ENCODE measurements around the gene PAK4.
"Not testable (repeated sequence)": the region's sequence is repeated elsewhere in the genome, so short reads cannot be mapped to it uniquely, and the experiment has no call there.

PAK4 gene

DNA sequence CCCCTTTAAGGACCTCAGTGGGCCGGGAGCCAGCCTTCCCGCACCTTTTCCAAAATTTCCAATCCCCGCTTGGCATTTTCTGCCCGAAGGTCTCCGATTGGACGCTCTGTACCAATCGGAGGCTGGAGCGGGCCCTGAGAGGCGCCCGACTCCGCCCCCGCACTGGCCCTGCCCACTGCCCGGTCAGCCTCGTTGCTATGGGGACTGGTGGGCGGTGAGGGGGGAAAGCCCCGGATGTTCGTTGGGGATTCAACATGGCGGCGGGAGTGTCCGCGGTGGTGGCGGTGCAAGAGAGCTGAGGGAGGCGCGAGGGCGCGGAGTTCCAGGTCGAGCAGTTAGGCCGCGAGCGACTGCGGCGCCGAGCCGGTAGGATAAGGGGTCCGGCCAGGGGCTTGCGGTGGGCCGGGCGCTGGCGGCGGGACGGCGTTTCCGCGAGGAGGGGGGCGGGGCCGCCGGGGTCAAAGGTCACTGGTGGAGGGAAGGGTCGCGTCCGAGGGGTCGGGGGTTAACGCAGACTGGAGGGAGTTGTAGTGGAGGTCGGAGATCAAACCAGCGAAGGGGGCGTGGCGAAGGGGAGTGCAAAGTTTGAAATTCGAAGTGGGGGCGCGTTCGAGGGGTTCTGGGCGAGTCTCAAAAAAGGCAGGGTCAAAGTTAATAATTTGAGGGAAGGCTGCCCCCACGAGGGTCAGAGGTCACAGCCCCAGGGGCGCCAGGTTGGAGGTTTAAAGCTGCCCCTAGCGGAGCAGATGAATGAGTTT is at the start of gene PAK4:
Gene PAK4 (plus strand): TSS at position 233 of the 758 bp plus-strand sequence. CDS start 43,768 bp downstream, outside the sequence.
- DNase-seq: peak; percentile 98

DNA sequence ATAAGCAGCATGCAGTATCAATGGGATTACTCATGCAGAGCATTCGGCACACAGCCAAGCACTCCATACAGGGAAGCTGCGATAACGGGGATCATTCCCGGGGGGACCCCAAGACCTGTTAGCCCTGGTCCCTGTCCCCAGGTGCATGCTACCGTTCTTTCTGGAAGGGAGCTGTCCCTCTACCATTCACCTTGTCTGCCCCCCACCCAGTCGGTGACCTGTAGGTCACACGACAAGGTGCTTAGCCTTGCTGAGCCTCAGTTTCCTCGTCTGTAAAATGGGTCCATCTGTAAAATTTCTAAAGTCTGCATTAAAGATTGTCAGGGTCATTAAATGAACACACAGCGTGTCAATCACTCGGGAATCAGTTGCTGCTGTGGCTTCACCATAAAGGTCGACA is 48.3 kb upstream of the PAK4 start:
- DNase-seq: no peak

DNA sequence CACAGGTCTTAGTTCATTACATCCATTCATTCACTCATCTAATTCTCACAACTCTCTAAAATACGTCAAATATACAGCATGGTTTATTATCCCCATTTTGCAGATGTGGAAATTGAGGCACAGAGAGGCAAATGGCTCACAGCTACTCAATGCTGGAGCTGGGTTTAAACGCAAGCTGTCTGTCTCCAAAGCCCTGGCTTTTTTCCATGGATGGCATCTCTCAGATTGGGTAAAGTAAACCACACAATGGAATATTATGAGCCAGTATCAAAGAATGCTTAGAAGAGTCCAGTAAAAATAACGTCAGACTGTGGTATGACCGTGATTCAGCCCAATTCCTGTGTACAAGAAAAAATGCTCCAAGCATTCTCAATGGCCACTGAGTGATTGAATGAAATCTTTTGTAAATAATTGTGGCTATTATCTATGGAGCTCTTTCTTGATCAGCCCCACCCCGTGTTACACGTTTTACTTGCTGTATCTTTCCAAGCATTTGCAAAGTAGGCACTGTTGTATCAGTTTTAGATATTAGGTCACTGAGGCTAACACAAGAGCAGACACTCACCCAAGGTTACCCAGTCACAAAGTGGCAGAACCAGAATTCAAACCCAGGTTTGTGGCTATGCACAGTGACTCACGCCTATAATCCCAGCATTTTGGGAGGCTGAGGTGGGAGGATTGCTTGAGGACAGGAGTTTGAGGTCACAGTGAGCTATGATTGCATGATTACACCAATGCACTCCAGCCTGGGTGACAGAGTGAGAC is 47.0 kb upstream of the PAK4 start:
- peak; percentile 93 for DNase-seq

DNA sequence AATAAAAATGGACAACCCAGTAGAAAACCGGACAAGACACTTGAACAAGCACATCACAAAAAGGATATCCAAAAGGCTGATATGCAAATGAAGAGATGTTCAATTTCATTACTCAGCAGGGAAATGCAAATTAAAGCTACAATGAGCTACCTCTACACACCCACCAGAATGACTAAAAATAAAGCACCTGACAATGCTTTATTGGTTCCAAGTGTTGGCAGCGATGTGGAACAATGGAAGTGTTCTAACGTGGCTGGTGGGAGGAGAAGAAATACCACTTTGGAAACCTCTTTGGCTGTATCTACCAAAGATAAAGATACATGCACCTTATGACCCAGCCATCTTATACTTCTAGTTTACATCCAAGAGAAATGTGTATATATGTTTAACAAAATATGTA is 45.2 kb upstream of the PAK4 start:
- DNase-seq: no peak

DNA sequence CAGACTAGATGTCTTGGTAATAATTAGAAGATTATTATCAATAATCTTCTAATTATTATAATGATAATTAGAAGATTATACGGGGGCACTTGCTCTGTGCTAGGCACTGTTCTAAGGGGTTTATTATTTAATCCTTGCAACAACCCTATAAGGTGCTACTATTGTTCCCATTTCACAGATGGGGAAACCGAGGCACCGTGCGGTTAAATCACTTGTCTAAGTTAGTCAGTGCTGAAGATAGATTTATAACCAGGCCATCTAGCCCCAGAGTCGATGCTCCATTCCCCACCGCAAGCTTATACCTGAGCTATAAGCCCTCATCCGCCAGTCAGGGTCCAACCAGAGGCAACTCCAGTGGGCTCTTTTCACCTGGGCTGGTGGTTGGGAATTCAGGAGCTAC is 43.4 kb upstream of the PAK4 start:
- DNase-seq: no peak

DNA sequence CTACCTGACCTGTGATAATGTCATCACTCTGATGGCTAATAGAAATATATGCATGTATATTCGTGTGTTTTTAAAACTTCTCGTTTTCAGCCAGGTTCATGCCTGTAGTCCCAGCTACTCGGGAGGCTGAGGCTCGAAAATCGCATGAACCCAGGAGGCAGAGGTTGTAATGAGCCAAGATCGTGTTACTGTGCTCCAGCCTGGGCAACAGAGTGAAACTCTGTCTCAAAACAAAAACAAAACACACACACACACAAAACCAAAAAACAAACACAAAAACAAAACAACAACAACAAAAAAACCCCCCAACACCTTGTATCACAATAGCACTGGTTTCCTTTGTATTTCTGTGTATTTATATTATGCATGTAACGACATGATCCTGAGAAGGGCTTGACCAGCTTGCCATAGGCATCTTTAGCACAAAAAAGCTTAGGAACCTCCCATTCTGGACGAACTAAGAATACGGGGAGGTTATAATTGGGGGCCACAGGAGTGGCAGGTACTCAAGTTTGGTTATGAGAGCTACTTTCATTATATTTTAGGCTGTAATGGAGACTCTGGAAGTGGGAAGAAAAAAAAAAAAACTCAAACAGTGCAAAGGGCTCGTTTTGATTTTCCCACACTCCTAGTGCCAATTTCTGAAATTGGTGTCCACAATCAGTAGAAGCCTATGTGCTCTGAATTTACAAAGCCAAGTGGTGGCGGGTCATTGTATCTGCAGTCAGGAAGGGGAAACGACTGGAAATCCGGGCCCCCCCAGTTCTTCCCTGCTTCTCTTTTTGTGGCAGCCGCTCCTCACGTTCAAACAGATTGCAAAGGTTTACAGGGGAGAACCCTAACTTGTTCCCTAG is 42.6 kb upstream of the PAK4 start:
- no peak for DNase-seq

DNA sequence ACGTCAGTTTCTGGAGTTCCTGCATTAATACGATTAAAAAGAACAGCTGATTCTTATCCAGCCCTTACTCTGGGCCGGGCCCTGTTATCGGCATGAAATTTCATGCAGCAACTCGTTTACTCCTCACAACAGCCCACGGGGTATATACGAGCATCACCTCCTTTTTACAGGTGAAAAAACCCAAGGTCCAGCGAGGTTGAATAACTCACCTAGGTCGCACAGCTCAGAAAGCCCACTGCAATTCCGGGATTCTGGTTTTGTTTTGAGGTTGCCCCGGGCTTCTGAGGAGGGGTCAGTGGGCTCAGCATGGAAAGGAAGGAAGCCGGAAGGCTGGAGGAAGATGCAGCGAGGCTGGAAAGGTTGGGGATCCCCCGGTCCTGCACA is 42.0 kb upstream of the PAK4 start:
- no peak for DNase-seq

DNA sequence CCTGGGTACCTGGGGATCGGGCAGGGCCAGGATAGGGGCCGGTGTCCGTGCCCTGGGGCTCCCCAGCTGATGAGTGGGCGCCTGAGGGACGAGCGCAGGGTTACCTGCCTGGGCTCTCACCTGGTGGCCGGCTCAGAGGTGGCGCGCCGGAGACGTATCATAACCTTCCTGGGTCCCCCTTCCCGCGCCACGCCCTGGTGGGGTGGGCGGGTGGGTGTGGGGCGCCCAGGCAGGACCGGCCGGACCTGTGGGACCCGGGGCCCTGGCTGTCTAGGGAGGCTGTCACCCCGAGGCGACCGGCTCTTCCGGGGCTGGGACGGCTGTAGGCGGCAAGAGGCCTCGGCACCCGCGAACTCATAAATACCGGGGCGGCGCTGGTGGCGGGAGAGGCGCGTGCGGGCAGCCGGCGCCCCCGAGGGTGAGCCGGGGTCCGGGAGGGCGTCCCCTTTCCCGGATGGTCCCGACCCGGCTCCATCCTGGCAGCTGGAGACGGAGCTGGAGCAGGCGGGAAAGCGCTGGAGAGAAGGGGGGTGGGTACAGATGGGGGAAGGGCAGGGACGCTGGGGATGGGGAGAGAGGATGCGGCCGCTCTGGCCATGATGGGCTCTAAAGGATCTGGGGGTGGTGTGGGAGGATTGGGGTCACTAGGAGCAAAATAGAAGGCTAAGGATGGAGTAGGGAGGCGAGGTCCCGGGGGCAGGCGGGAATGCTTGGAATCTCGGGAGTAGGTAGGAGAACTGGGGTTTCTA is 41.4 kb upstream of the PAK4 start, which contains the start of gene ACP7:
Gene ACP7 (plus strand): TSS at position 386 of the 749 bp plus-strand sequence. CDS start 902 bp downstream, outside the sequence.
- no peak for DNase-seq

DNA sequence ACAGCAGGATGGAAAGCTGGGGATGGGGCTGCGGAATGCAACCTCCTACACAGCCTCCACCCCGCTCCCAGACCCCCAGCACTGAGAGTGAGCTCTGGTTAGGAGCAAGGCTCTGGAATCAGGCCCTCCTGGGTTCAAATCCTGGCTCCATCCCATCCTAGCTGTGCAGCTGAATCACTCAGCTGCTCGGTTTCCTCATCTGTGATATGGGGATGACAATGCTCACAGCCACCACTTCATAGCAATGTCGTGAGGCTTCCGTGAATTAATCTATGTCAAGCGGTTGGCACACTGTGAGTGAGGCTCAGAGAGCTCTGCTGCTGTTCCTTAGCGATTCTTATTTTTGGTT is 40.9 kb upstream of the PAK4 start:
- no peak for DNase-seq

DNA sequence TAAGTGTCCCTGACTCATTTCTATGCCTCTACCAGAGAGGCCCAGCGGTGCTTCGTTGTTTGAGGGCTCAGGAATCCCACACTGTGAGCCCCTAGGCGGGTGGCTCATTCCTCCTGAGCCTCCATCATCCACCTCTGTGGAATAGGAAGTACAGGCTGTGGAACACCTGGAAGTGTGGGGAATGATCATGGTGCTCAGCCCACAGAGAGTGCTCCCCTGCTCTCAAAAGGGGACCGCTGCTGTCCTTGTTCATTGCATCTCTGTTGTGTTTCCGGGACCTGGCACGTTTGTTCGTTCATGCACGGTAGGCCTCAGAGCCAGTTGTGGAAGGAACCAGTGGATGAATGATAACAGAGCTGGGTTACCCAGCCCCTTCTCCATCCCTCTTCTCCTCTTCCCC is 40.2 kb upstream of the PAK4 start:
- no peak for DNase-seq

DNA sequence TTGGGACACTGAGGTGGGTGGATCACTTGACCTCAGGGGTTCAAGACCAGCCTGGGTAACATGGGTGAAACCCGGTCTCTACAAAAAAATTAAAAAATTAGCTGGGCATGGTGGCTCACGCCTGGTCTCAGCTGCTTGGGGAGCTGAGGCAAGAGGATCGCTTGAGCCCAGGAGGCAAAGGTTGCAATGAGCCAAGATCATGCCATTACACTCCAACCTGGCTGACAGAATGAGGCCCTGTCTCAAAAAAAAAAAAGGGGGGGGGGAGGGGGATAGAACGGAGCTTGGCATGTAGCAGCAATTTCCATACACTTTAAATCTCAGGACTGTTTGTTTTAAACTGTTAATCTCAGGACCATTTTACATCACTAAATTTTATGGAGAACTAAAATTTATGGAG is 39.2 kb upstream of the PAK4 start:
- DNase-seq: no peak

DNA sequence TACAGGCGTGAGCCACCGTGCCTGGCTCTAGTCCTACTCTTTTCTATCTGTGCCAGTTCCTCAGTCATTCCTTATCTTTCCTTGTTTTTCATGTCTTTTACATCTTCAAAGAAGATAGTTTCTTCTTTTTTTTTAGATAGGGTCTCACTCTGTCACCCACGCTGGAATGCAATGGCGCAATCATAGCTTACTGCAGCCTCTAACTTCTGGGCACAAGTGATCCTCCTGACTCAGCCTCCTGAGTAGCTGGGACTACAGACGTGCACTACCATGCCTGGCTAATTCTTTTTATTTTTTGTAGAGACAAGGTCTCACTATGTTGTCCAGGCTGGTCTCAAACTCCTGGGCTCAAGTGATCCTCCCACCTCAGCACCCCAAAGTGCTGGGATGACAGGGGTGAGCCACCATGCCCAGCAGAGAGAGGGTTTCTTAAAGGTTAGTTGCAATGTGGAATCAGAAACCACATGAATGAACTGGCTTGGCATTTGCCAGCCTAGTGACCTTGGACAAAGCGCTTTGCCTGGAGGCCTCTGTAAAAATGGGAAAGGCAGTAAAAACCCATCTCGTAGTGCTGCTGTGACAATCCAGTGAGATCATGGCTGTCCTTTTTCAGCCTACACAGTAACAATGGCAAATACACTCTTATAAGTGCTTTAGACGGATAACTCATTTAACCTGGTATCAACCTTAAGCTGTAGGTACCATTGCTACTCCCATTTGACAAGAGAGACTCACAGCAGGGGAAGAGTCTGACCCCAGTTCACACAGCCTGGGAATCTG is 37.5 kb upstream of the PAK4 start:
- DNase-seq: no peak

DNA sequence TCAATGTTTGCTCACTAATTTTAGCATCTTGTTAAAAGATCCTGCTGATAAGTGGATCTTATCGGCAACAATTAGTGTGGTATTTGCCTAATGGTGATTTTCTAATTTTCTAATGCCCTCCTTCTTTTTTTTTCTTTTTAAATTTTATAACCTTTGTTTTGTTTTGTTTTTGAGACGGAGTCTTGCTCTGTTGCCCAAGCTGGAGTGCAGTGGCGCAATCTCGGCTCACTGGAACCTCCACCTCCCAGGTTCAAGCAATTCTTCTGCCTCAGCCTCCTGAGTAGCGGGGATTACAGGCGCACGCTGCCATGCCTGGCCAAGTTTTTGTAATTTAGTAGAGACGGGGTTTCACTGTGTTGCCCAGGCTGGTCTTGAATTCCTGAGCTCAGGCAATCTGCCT is 35.6 kb upstream of the PAK4 start:
- DNase-seq: not testable (repeated sequence)

DNA sequence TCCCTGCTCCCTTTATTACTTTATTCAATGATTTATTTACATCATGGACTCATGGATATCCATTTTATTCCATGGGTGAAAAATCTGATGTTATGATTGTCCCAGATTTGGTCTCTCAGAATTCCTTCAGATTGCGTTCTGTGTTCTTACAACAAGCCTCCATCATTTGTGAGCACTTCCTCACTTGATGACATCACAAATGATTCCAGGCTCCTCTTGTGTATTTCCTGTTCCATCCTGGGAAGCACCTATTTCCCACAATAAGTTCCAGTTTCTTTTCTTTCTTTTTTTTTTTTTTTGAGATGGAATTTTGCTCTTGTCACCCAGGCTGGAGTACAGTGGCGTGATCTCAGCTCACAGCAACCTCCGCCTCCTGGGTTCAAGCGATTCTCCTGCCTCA is 34.7 kb upstream of the PAK4 start:
- DNase-seq: no peak

DNA sequence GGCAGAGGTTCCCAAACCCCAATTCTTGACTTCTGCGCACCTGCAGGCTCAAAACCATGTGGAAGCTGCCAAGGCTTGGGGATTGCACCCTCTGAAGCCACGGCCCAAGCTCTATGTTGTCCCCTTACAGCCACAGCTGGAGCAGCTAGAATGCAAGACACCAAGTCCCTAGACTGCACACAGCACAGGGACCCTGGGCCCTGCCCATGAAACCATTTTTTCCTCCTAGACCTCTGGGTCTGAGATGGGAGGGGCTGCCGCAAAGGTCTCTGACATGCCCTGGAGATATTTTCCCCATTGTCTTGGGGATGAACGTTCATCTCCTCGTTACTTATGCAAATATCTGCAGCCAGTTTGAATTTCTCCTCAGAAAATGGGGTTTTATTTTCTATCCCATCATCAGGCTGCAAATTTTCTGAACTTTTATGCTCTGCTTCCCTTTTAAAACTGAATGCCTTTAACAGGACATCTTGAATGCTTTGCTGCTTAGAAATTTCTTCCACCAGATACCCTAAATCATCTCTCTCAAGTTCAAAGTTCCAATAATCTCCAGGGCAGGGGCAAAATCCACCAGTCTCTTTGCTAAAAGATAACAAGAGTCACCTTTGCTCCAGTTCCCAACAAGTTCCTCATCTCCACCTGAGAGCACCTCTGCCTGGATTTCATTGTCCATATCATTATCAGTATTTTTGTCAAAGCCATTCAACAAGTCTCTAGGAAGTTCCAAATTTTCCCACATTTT is 29.6 kb upstream of the PAK4 start:
- not testable (repeated sequence) for DNase-seq

DNA sequence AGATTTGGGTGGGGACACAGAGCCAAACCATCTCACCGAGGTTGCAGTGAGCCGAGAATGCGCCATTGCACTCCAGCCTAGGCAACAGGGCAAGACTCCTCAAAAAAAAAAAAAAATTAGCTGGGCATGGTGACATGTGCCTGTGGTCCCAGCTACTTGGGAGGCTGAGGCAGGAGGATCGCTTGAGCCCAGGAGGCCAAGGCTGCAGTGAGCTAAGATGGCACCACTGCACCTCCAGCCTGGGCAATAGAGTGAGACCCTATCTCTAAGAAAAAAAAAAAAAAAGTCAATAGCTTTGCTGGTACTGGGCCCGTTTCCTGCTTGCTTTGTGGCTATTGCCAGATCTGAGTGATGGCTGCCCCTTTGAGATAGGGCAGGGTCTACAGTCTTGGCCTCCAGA is 28.3 kb upstream of the PAK4 start:
- DNase-seq: no peak

DNA sequence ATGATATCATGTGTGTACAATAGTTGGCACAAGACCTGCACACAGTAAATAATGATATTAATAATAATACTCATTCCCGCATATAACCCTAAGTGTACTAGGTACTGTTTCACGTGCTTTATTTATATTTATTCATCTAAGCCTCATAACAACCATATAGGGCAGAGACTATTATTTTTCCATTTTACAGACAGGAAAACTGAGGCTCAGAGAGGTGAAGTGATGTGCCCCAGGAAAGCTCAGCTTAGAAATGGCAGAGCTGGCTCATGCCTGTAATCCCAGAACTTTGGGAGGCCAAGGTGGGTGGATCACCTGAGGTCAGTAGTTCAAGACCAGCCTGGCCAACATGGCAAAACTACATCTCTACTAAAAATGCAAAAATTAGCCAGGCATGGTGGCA is 27.9 kb upstream of the PAK4 start:
- DNase-seq: no peak

DNA sequence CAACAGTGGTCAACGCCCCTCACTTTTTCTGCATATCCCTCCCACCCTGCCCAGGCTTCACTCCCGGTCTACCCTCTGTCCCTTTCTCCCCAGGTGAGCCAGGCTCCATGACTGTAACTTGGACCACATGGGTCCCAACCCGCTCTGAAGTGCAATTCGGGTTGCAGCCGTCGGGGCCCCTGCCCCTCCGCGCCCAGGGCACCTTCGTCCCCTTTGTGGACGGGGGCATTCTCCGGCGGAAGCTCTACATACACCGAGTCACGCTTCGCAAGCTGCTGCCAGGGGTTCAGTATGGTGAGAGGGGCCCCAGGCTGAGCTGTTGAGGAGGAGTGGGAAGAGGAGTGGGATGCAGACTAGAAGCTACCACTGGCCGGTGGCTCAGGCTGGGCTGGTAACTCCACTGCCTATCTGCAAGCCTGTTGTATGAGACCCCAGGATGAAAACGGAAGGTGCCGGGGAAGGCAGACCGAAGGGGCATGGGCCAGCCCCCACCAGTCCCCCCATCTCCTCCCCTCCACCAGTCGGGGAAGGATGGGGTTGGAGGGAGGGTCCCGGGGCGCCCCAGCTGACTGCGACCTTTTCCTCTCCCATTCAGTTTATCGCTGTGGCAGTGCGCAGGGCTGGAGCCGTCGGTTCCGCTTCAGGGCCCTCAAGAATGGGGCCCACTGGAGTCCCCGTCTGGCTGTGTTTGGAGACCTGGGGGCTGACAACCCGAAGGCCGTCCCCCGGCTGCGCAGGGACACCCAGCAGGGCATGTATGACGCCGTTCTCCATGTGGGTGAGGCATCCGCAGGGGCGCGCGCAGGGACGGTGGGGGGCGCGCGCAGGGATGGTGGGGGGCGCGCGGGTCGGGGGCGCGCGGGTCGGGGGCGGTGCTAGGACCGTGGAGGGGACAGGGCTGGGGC is 27.0 kb upstream of the PAK4 start:
- no peak for DNase-seq

DNA sequence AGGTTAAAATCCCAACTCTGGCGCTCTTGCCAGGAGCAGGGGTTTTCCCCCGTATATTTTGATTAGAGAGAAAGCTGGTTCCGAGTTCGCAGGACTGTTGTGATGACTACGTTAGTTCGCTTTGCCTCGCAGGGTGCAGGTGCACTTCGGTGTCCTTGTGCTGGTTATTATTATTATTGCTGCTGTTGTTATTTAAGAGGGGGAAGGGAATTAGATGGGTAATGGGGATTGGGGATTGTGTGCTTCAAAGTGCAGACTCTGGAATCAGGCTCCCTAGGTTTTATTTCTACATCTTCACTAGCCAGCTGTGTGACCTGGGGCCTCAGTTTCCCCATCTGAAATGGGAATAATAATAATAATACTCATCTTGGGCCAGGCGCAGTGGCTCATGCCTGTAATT is 26.2 kb upstream of the PAK4 start:
- DNase-seq: no peak

All from fibroblast of upper back skin (primary cell).